DND-41 (cell line): ENCODE results near the gene DSCAML1.

ENCODE experiments used
- ATAC-seq: fragments of 200-7000 bp; cut with Tn5 transposase; 3 replicates; pipeline ENCODE4 v1.9.1; 2021; ENCODE audit warnings: low read depth; ENCODE audit not compliant: insufficient read depth
- DNase-seq: peaks from one replicate; pipeline ENCODE4 v3.0.0-alpha.2; 2020
- H2AFZ ChIP-seq: 2 replicates; pipeline ENCODE4 v1.6.0; 2012; ENCODE audit warnings: low read depth, low read length
- H3K27ac ChIP-seq: 2 replicates; pipeline ENCODE4 v1.5.1; 2012; ENCODE audit warnings: low read length, inconsistent platforms
- H3K27me3 ChIP-seq: fragments of 200-600 bp; sonication (generic); 2 replicates; pipeline ENCODE4 v1.6.0; 2012; ENCODE audit warnings: low read length, mild to moderate bottlenecking, inconsistent platforms; ENCODE audit not compliant: insufficient read depth, poor library complexity
- H3K36me3 ChIP-seq: 2 replicates; pipeline ENCODE4 v1.5.1; 2012; ENCODE audit warnings: low read length, inconsistent platforms; ENCODE audit not compliant: insufficient read depth
- H3K4me1 ChIP-seq: 2 replicates; pipeline ENCODE4 v1.5.1; 2012; ENCODE audit warnings: mild to moderate bottlenecking, low read length; ENCODE audit not compliant: insufficient read depth
- H3K4me2 ChIP-seq: 2 replicates; pipeline ENCODE4 v1.6.0; 2012; ENCODE audit warnings: mild to moderate bottlenecking, moderate library complexity, low read length, inconsistent platforms; ENCODE audit not compliant: insufficient read depth
- H3K4me3 ChIP-seq, 2 experiments: fragments of 200-600 bp in 1 of 2; shearing (Covaris generic) in 1 of 2; 2 replicates each; pipeline ENCODE4 v1.5.1; 2012 to 2016; ENCODE audit warnings: inconsistent platforms in 2 of 2, low read length in 2 of 2, mild to moderate bottlenecking in 2 of 2, low read depth in 1 of 2, moderate library complexity in 1 of 2
- H3K79me2 ChIP-seq: 2 replicates; pipeline ENCODE4 v1.6.0; 2012; ENCODE audit warnings: low read length, inconsistent platforms; ENCODE audit not compliant: insufficient read depth
- H3K9ac ChIP-seq: 2 replicates; pipeline ENCODE4 v1.6.0; 2012; ENCODE audit warnings: low read depth, mild to moderate bottlenecking, inconsistent platforms, low read length, moderate library complexity
- H3K9me3 ChIP-seq: 2 replicates; pipeline ENCODE4 v1.5.1; 2012; ENCODE audit warnings: low read length, moderate library complexity, mild to moderate bottlenecking, inconsistent platforms; ENCODE audit not compliant: insufficient read depth, severe bottlenecking
- H4K20me1 ChIP-seq: 2 replicates; pipeline ENCODE4 v1.6.0; 2012; ENCODE audit warnings: low read length; ENCODE audit not compliant: insufficient read depth
- CTCF ChIP-seq: IDR thresholded peaks from 2 replicates; pipeline ENCODE4 v1.5.1; 2012; ENCODE audit warnings: borderline replicate concordance, low read length, moderate library complexity, mild to moderate bottlenecking; ENCODE audit not compliant: poor library complexity, severe bottlenecking; ENCODE audit errors: extremely low read depth
- EZH2 ChIP-seq: IDR thresholded peaks from 3 replicates; pipeline ENCODE4 v1.6.1; 2012; ENCODE audit warnings: borderline replicate concordance, low read depth, mild to moderate bottlenecking, moderate library complexity, low read length, inconsistent platforms; ENCODE audit not compliant: severe bottlenecking

The DSCAML1 gene

GRCh38 chr11:117525866-117526542, 271.0 kb downstream of the DSCAML1 start:
- DNase-seq (no peak), ATAC-seq (no peak)
- Histone ChIP-seq H3K4me2 (no peak overlapping the region), H3K9ac (no peak overlapping the region), H3K9me3 (no peaks in the 10 kb centered on the region), H2AFZ (no peak overlapping the region), H3K4me1 (peaks cover 20% of the 10 kb centered on the region), H4K20me1 (peaks cover 3% of the 10 kb centered on the region; the same call in 1 of the 2 replicates), H3K36me3 (peaks cover 11% of the 10 kb centered on the region; the same call in 1 of the 2 replicates), H3K4me3 (no peak overlapping the region), H3K27me3 (no peaks in the 10 kb centered on the region), H3K79me2 (no peaks in the 10 kb centered on the region), H3K27ac (no peak overlapping the region)
- TF ChIP-seq CTCF (no peak), EZH2 (no peak)

- H3K27ac ChIP-seq = no peak overlapping the region
- ATAC-seq = no peak
- DNase-seq = no peak
- no peaks in the 10 kb centered on the region for H3K9me3 ChIP-seq
- H3K4me1 ChIP-seq = peaks cover 20% of the 10 kb centered on the region
- H3K79me2 ChIP-seq = no peaks in the 10 kb centered on the region
- no peak overlapping the region for H3K9ac ChIP-seq
- H3K4me3 ChIP-seq = no peak overlapping the region
- peaks cover 15% of the 10 kb centered on the region for H3K36me3 ChIP-seq
- no peaks in the 10 kb centered on the region for H3K27me3 ChIP-seq
- TF ChIP-seq EZH2 = no peak
- TF ChIP-seq CTCF = no peak
- H4K20me1 ChIP-seq = peaks cover 3% of the 10 kb centered on the region; the same call in 1 of the 2 replicates
- H2AFZ ChIP-seq = no peak overlapping the region
- H3K4me2 ChIP-seq = no peak overlapping the region
Measured at GRCh38 chr11:117524468-117525183, 272.4 kb downstream of the DSCAML1 start.

- DNase-seq = no peak
- Histone ChIP-seq H4K20me1 (peaks cover 3% of the 10 kb centered on the region; the same call in 1 of the 2 replicates), H3K27me3 (no peaks in the 10 kb centered on the region), H3K9me3 (no peaks in the 10 kb centered on the region), H3K9ac (no peak overlapping the region), H3K27ac (no peak overlapping the region), H3K36me3 (peaks cover 16% of the 10 kb centered on the region), H3K79me2 (no peaks in the 10 kb centered on the region), H3K4me2 (no peak overlapping the region), H3K4me3 (no peak overlapping the region), H3K4me1 (peaks cover 11% of the 10 kb centered on the region), H2AFZ (no peak overlapping the region)
- TF ChIP-seq CTCF = no peak
- no peak for TF ChIP-seq EZH2
- no peak for ATAC-seq
Measured at GRCh38 chr11:117523680-117524079, 273.3 kb downstream of the DSCAML1 start.
